SU-DHL-6 (cell line): ENCODE measurements around the gene CPLX4.
A peak's percentile ranks its signal among the peaks of the same experiment; 100 is the strongest.

Experiments
- H2AFZ ChIP-seq: fragments of 200-600 bp; sonication (generic); 2 replicates; pipeline ENCODE4 v1.6.1; 2014; ENCODE audit warnings: low read depth, mild to moderate bottlenecking, moderate library complexity, mixed read lengths, antibody characterized with exemption, low read length; ENCODE audit not compliant: severe bottlenecking
- H3F3A ChIP-seq: fragments of 200-600 bp; shearing (Covaris generic); 2 replicates; pipeline ENCODE4 v1.6.0; 2016; ENCODE audit warnings: antibody characterized with exemption, mild to moderate bottlenecking; ENCODE audit not compliant: insufficient read depth
- H3K27ac ChIP-seq: fragments of 200-600 bp; sonication (generic); 2 replicates; pipeline ENCODE4 v1.5.1; 2016; ENCODE audit warnings: low read depth, mild to moderate bottlenecking, low read length, moderate library complexity, mixed read lengths
- H3K27me3 ChIP-seq: fragments of 200-600 bp; sonication (generic), shearing (Covaris generic); 2 replicates; pipeline ENCODE4 v1.6.0; 2014; ENCODE audit warnings: mild to moderate bottlenecking, low read length
- H3K36me3 ChIP-seq: fragments of 200-600 bp; sonication (generic); 2 replicates; pipeline ENCODE4 v1.6.1; 2014; ENCODE audit warnings: mild to moderate bottlenecking, low read length, mixed read lengths
- H3K4me2 ChIP-seq: fragments of 300-600, 200-600 bp; shearing (Covaris generic), sonication (generic); 2 replicates; pipeline ENCODE4 v1.6.0; 2014; ENCODE audit warnings: low read length, low read depth, mild to moderate bottlenecking; ENCODE audit not compliant: poor library complexity, severe bottlenecking
- H3K4me3 ChIP-seq: fragments of 200-600 bp; sonication (generic); 2 replicates; pipeline ENCODE4 v1.5.1; 2014; ENCODE audit warnings: antibody characterized with exemption, low read length, mild to moderate bottlenecking, mixed read lengths; ENCODE audit not compliant: insufficient read depth, poor library complexity, severe bottlenecking
- H3K79me2 ChIP-seq: fragments of 200-600 bp; sonication (generic); 2 replicates; pipeline ENCODE4 v1.6.1; 2014; ENCODE audit warnings: mild to moderate bottlenecking, low read length, moderate library complexity; ENCODE audit not compliant: insufficient read depth
- H3K9ac ChIP-seq: fragments of 200-600 bp; sonication (generic); 2 replicates; pipeline ENCODE4 v1.7.0; 2014; ENCODE audit warnings: mild to moderate bottlenecking, low read length
- H3K9me2 ChIP-seq: fragments of 200-600 bp; sonication (generic); replicated peaks from 2 replicates; pipeline ENCODE4 v1.6.1; 2014; ENCODE audit warnings: low read length; ENCODE audit not compliant: insufficient read depth
- H3K9me3 ChIP-seq: fragments of 200-600 bp; sonication (generic); 2 replicates; pipeline ENCODE4 v1.6.1; 2014; ENCODE audit warnings: low read length, mixed read lengths; ENCODE audit not compliant: insufficient read depth
- H4K20me1 ChIP-seq: fragments of 200-600 bp; sonication (generic); 2 replicates; pipeline ENCODE4 v1.6.1; 2014; ENCODE audit warnings: low read depth, mild to moderate bottlenecking, antibody characterized with exemption, low read length, moderate library complexity, mixed read lengths
- CTCF ChIP-seq: fragments of 200-600 bp; sonication (generic); IDR thresholded peaks from one replicate; pipeline ENCODE4 v1.5.1; 2017; ENCODE audit warnings: antibody characterized with exemption, mild to moderate bottlenecking, low read length, moderate library complexity; ENCODE audit not compliant: insufficient read depth, poor library complexity, severe bottlenecking
- EZH2phosphoT487 ChIP-seq: fragments of 200-600 bp; sonication (generic), shearing (Covaris generic); conservative IDR thresholded peaks from 2 replicates; pipeline ENCODE4 v1.6.1; 2018; ENCODE audit warnings: mild to moderate bottlenecking, antibody characterized with exemption, low read length, moderate library complexity, mixed read lengths

Gene CPLX4

GRCh38 chr18:59266459-59266858 lies 52.0 kb downstream of the CPLX4 start:
- no peak overlapping the region for H3K9ac ChIP-seq
- H3K36me3 ChIP-seq = no peaks in the 10 kb centered on the region
- H3K27ac ChIP-seq = no peak overlapping the region
- H3K27me3 ChIP-seq = 0 out of 2 replicates have a peak, but pooled peaks cover 3% of the 10 kb centered on the region
- H3K4me3 ChIP-seq = no peak overlapping the region
- no peaks in the 10 kb centered on the region for H4K20me1 ChIP-seq
- no peaks in the 10 kb centered on the region for H3K79me2 ChIP-seq
- no peaks in the 10 kb centered on the region for H3F3A ChIP-seq
- no peaks in the 10 kb centered on the region for H3K9me2 ChIP-seq
- H3K9me3 ChIP-seq = no peaks in the 10 kb centered on the region
- H2AFZ ChIP-seq = no peak overlapping the region
- no peak for TF ChIP-seq EZH2phosphoT487
- no peak for TF ChIP-seq CTCF
- H3K4me2 ChIP-seq = no peak overlapping the region

- Histone ChIP-seq H3F3A (no peaks in the 10 kb centered on the region), H2AFZ (peak overlapping the region; percentile 21), H3K27me3 (0 out of 2 replicates have a peak, but pooled peaks cover 3% of the 10 kb centered on the region), H3K36me3 (no peaks in the 10 kb centered on the region), H4K20me1 (no peaks in the 10 kb centered on the region), H3K4me3 (no peak overlapping the region), H3K9ac (no peak overlapping the region), H3K79me2 (no peaks in the 10 kb centered on the region), H3K9me2 (no peaks in the 10 kb centered on the region), H3K27ac (no peak overlapping the region), H3K4me2 (peak overlapping the region; percentile 40), H3K9me3 (no peaks in the 10 kb centered on the region)
- TF ChIP-seq CTCF (no peak), EZH2phosphoT487 (no peak)
Measured at GRCh38 chr18:59265974-59266369, 52.5 kb downstream of the CPLX4 start.

GRCh38 chr18:59265246-59265973 lies 53.0 kb downstream of the CPLX4 start:
- Histone ChIP-seq H3F3A (no peaks in the 10 kb centered on the region), H3K79me2 (no peaks in the 10 kb centered on the region), H3K4me3 (peak overlapping the region; percentile 43), H3K9me3 (no peaks in the 10 kb centered on the region), H3K9ac (no peak overlapping the region), H3K27me3 (0 out of 2 replicates have a peak, but pooled peaks cover 3% of the 10 kb centered on the region), H2AFZ (peak overlapping the region; percentile 21), H3K27ac (no peak overlapping the region), H3K9me2 (no peaks in the 10 kb centered on the region), H4K20me1 (no peaks in the 10 kb centered on the region), H3K36me3 (no peaks in the 10 kb centered on the region), H3K4me2 (peak overlapping the region; percentile 40)
- no peak for TF ChIP-seq EZH2phosphoT487
- TF ChIP-seq CTCF = no peak
